ENCODE results near the gene SCN8A.
"Not testable (repeated sequence)": the region's sequence is repeated elsewhere in the genome, so short reads cannot be mapped to it uniquely, and the experiment has no call there.

The SCN8A gene

GRCh38 chr12:51591016-51591901 lies at the start of gene SCN8A:
SCN8A (plus strand) TSS chr12:51591233; CDS start chr12:51662818, 71,585 bp downstream.
- FAIRE-seq (no peak), DNase-seq (ENCODE audit: insufficient read length, low spot score) (no peak)

GRCh38 chr12:51546097-51546496 lies 44.9 kb upstream of the SCN8A start:
- DNase-seq (ENCODE audit: insufficient read length, low spot score) (no peak), FAIRE-seq (no peak)

- FAIRE-seq: no peak
- no peak for DNase-seq (ENCODE audit: insufficient read length, low spot score)
Measured at GRCh38 chr12:51547606-51548005, 43.4 kb upstream of the SCN8A start.

- FAIRE-seq: no peak
- DNase-seq (ENCODE audit: insufficient read length, low spot score): no peak
Measured at GRCh38 chr12:51548241-51548640, 42.8 kb upstream of the SCN8A start.

- no peak for FAIRE-seq
- no peak for DNase-seq (ENCODE audit: insufficient read length, low spot score)
Measured at GRCh38 chr12:51549637-51550036, 41.4 kb upstream of the SCN8A start.

GRCh38 chr12:51568271-51569032 lies 22.6 kb upstream of the SCN8A start:
- DNase-seq (ENCODE audit: insufficient read length, low spot score); FAIRE-seq: not testable (repeated sequence)

- FAIRE-seq: no peak
- no peak for DNase-seq (ENCODE audit: insufficient read length, low spot score)
Measured at GRCh38 chr12:51579321-51579850, 11.6 kb upstream of the SCN8A start.

GRCh38 chr12:51589060-51589459 lies 2.0 kb upstream of the SCN8A start:
- FAIRE-seq (no peak), DNase-seq (ENCODE audit: insufficient read length, low spot score) (no peak)

- DNase-seq (ENCODE audit: insufficient read length, low spot score) (no peak), FAIRE-seq (no peak)
Measured at GRCh38 chr12:51589557-51590176, 1.4 kb upstream of the SCN8A start.

- DNase-seq (ENCODE audit: insufficient read length, low spot score) (peak; percentile 86), FAIRE-seq (no peak)
Measured at GRCh38 chr12:51590347-51591015, 552 bp upstream of the SCN8A start.

GRCh38 chr12:51592034-51592705 lies 1.1 kb downstream of the SCN8A start:
- DNase-seq (ENCODE audit: insufficient read length, low spot score) (no peak), FAIRE-seq (no peak)

- DNase-seq (ENCODE audit: insufficient read length, low spot score): no peak
- no peak for FAIRE-seq
Measured at GRCh38 chr12:51593021-51593420, 2.0 kb downstream of the SCN8A start.

- DNase-seq (ENCODE audit: insufficient read length, low spot score) (no peak), FAIRE-seq (no peak)
Measured at GRCh38 chr12:51593539-51593938, 2.5 kb downstream of the SCN8A start.

- no peak for DNase-seq (ENCODE audit: insufficient read length, low spot score)
- no peak for FAIRE-seq
Measured at GRCh38 chr12:51598156-51598555, 7.1 kb downstream of the SCN8A start.

- FAIRE-seq (no peak), DNase-seq (ENCODE audit: insufficient read length, low spot score) (no peak)
Measured at GRCh38 chr12:51600721-51601120, 9.7 kb downstream of the SCN8A start.

- FAIRE-seq (no peak), DNase-seq (ENCODE audit: insufficient read length, low spot score) (no peak)
Measured at GRCh38 chr12:51601241-51601640, 10.2 kb downstream of the SCN8A start.

- DNase-seq (ENCODE audit: insufficient read length, low spot score); FAIRE-seq: not testable (repeated sequence)
Measured at GRCh38 chr12:51605896-51606295, 14.9 kb downstream of the SCN8A start.

- not testable (repeated sequence) for DNase-seq (ENCODE audit: insufficient read length, low spot score); FAIRE-seq
Measured at GRCh38 chr12:51607197-51607596, 16.2 kb downstream of the SCN8A start.

GRCh38 chr12:51620448-51620847 lies 29.4 kb downstream of the SCN8A start:
- FAIRE-seq: no peak
- DNase-seq (ENCODE audit: insufficient read length, low spot score): no peak
